ENCODE results near the gene LINC00632. TPM values are rescaled to one million over a fixed set of nuclear protein-coding genes. Genes with fewer than 3 reads are reported as not detected.

LINC00632 gene
- polyA plus RNA-seq, 3 donors = 5.0 to 11.2 (median 9.1) TPM

Other genes with a start within 250 kb of the LINC00632 start
- gene SOX3, start 204.7 kb upstream of the LINC00632 start, polyA plus RNA-seq (ENCODE audit: insufficient read length in 3 of 3) = not detected